Spleen (tissue), 11 donors: ENCODE results near the gene PTOV1. TPM values are rescaled to one million over a fixed set of nuclear protein-coding genes. Genes with fewer than 3 reads are reported as not detected.

Experiments used
- DNase-seq: peaks from one replicate; pipeline ENCODE4 v3.0.0-alpha.2; 2020
- H3K27ac ChIP-seq, 8 donors: fragments of 200-600 bp; sonication (generic) in 7 of 8; 1 replicate in 4 of 8; 2 replicates in 4 of 8; pipeline versions ENCODE4 v1.5.0 to v1.8.0; 2016 to 2021; ENCODE audit warnings: inconsistent platforms in 4 of 8, mild to moderate bottlenecking in 4 of 8, moderate library complexity in 1 of 8
- H3K27me3 ChIP-seq, 7 donors: fragments of 200-600 bp; sonication (generic) in 6 of 7; replicated peaks in 1 of 7; 1 replicate in 4 of 7; 2 replicates in 3 of 7; pipeline versions ENCODE4 v1.5.0 to v1.8.0; 2016 to 2021; ENCODE audit warnings: inconsistent platforms in 3 of 7, mild to moderate bottlenecking in 1 of 7
- H3K36me3 ChIP-seq, 6 donors: fragments of 200-600 bp; sonication (generic) in 5 of 6; 1 replicate in 4 of 6; 2 replicates in 2 of 6; pipeline versions ENCODE4 v1.5.0 to v1.8.0; 2016 to 2021; ENCODE audit warnings: inconsistent platforms in 2 of 6
- H3K4me1 ChIP-seq, 6 donors: fragments of 200-600 bp; sonication (generic) in 5 of 6; 1 replicate in 3 of 6; 2 replicates in 3 of 6; pipeline versions ENCODE4 v1.5.0 to v1.8.0; 2016 to 2021; ENCODE audit warnings: inconsistent platforms in 3 of 6
- H3K4me3 ChIP-seq, 8 donors: fragments of 200-600 bp; sonication (generic) in 7 of 8; 1 replicate in 4 of 8; 2 replicates in 4 of 8; pipeline versions ENCODE4 v1.5.0 to v1.8.0; 2016 to 2021; ENCODE audit warnings: inconsistent platforms in 4 of 8, mild to moderate bottlenecking in 4 of 8, moderate library complexity in 2 of 8
- H3K9me3 ChIP-seq, 8 donors: fragments of 200-600 bp; sonication (generic) in 7 of 8; 1 replicate in 4 of 8; 2 replicates in 4 of 8; pipeline versions ENCODE4 v1.5.0 to v1.8.0; 2016 to 2021; ENCODE audit warnings: inconsistent platforms in 4 of 8
- POLR2A ChIP-seq, 3 donors: fragments of 450-650 bp; IDR thresholded peaks; one replicate each; pipeline ENCODE4 v1.5.1; 2017; ENCODE audit warnings: antibody characterized with exemption in 3 of 3, mild to moderate bottlenecking in 1 of 3
- POLR2AphosphoS5 ChIP-seq, 3 donors: sonication (generic); formaldehyde crosslinking; IDR thresholded peaks; one replicate each; pipeline ENCODE4 v1.5.1; 2017; ENCODE audit warnings: antibody characterized with exemption in 3 of 3
- WGBS, 5 donors: extraction: QIAGEN DNeasy Blood & Tissue Kit in 3 of 5; methylation state at CpG; one replicate each; pipeline versions ENCODE4 v1.1.5 to v1.1.7; 2013 to 2018; 5-methylcytosine and 5-hydroxymethylcytosine counted together
- intact Hi-C: fragments of 100-400 bp; cut with DNase I; formaldehyde crosslinking; loops from one replicate; pipeline ENCODE4 v1.15.0; 2023; ENCODE audit warnings: low total_unique reads
- polyA plus RNA-seq, 3 donors: library from polyadenylated mRNA; stranded (reverse); fragments of 200-250 nt; gene quantifications; one replicate each; pipeline ENCODE4 v1.2.1, GENCODE V29; 2013
- total RNA-seq, 7 donors: library from RNA; depleted of rRNA in 3 of 7; stranded (reverse); fragments of >200 nt in 3 of 7; fragmentation: NEBNext Ultra II Directional in 4 of 7; extraction: Animal tissue kit (Norgen Biotek cat#: 25700) in 4 of 7; gene quantifications; one replicate each; pipeline versions ENCODE4 v1.1.0 to v1.2.1, GENCODE V29; 2016 to 2021
- TF ChIP-seq, protein P1 (sequence below), 11 experiments: fragments of 200-600 bp in 7 of 11; fragments of 450-650 bp in 4 of 11; sonication (generic) in 4 of 11; IDR thresholded peaks in 8 of 11; conservative IDR thresholded peaks in 3 of 11; 1 replicate in 7 of 11; 2 replicates in 4 of 11; pipeline versions ENCODE4 v1.4.0 to v1.8.0; 2016 to 2021; ENCODE audit warnings: antibody characterized with exemption in 11 of 11, inconsistent platforms in 4 of 11, mild to moderate bottlenecking in 1 of 11
- donor health status: healthy with polysubstance abuse.
- donor health status: DM: no; HTN: no; CAD: no; lungs with moderate emphysema.
- donor health status: DM: no; HTN: no; CAD: no.
- donor health status: Bipolar disorder and iron deficiency.
- donor health status: healthy.
- donor health status: DM: no; HTN: no; CAD: no.
- donor health status: DM: yes; HTN: yes; CAD: no.

Gene PTOV1
- total and polyA plus RNA-seq, 10 donors: 61.4 to 127 (median 90.2) TPM

DNA sequence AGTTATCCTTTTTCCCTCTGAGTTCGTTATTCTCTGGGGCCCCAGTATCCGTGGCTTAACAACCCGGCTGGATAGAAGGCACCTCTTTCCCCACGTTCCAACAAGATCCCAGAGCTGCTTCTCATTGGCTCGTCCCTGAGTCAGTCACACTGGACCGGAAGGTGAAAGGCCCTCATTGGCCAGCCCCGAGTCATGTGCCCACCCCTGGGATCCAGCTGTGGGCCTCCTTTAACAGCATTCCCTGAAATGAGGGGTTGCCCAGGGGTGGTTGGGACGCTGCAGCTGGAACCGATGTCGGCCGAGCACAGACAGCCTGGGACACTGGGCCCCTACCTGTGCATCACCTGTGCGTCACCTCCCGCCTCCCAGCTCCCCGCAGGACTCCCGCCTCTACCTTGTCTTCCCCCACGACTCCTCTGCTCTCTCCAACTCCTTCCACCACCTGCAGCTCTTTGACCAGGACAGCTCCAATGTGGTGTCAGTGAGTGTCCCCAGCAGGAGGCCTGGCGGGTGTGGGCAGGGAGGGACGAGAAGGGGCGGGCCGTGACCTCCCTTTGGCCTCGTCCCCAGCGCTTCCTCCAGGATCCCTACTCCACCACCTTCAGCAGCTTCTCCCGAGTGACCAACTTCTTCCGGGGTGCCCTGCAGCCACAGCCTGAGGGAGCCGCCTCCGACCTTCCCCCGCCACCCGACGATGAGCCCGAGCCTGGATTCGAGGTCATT is 30.9 kb downstream of the PTOV1 start:
- 83 to 94% (median 88%) methylated on average over 21 to 31 of the region's 31 CpGs for WGBS, 5 donors
- intact Hi-C loops: no loop called here
- H3K36me3 ChIP-seq: peaks cover 9 to 83% (median 64%) of the 10 kb centered on the region in 6 donors

DNA sequence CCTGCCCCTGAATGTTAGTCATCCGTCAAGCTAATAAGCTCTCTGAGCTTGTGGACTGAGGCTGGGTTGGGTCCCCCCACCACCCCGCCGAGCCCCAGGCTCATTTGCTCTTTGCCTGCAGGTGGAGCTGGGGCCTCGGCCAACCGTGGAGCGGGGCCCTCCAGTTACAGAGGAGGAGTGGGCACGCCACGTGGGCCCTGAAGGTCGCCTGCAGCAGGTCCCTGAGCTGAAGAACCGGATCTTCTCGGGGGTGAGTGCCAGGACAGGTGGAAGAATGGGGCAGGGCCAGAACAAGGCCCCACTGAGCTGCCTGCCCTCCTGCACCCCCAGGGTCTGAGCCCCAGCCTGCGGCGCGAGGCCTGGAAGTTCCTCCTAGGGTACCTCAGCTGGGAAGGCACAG is 31.7 kb downstream of the PTOV1 start:
- 95 to 97% (median 97%) methylated on average over 12 to 14 of the region's 14 CpGs; no CpG with 5 or more reads in 1 of the 5 donors for WGBS, 5 donors
- no peak for DNase-seq

More for the DNA sequence above, 30.9 kb downstream of the PTOV1 start:
- H3K27me3 ChIP-seq: no peaks in the 10 kb centered on the region
- DNase-seq: no peak
- H3K4me3 ChIP-seq: no peak overlapping the region
- H3K4me1 ChIP-seq: peaks cover 4 to 30% (median 16%) of the 10 kb centered on the region in 6 donors
- TF ChIP-seq POLR2AphosphoS5 (IDR thresholded peaks at IDR 0.05) (peak in 1 of 3 donors; percentile 11), POLR2A (IDR thresholded peaks at IDR 0.05) (no peak)
- H3K9me3 ChIP-seq: no peaks in the 10 kb centered on the region
- H3K27ac ChIP-seq: no peak overlapping the region

DNA sequence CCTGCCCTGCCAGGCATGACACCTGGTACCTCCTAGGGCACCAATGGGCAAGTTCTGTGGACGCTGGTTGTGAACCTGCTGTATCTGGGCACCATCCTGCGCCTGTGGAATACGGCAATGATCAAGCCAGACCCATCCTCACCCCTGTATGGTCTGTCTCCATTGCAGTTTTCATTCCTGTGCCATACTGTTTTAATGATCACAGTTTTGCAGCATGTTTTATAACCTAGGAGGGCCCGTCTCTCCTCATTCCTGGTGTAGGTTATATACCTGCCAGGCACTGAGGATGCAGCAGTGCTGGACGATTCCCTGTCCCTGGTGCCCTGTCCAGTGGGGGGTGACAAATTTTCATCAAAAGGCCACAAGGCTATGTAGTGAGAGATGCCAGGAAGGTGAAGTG is 32.1 kb downstream of the PTOV1 start:
- peaks cover 9 to 96% (median 64%) of the 10 kb centered on the region in 6 donors for H3K36me3 ChIP-seq

More for the DNA sequence above, 31.7 kb downstream of the PTOV1 start:
- Histone ChIP-seq H3K36me3 (peaks cover 9 to 91% (median 64%) of the 10 kb centered on the region in 6 donors), H3K4me3 (no peak overlapping the region), H3K27ac (no peak overlapping the region), H3K9me3 (no peaks in the 10 kb centered on the region), H3K4me1 (peaks cover 4 to 38% (median 24%) of the 10 kb centered on the region in 6 donors), H3K27me3 (no peaks in the 10 kb centered on the region)
- peak in 1 of 3 donors; percentile 37 for TF ChIP-seq POLR2AphosphoS5 (IDR thresholded peaks at IDR 0.05)
- TF ChIP-seq, protein P1, sequence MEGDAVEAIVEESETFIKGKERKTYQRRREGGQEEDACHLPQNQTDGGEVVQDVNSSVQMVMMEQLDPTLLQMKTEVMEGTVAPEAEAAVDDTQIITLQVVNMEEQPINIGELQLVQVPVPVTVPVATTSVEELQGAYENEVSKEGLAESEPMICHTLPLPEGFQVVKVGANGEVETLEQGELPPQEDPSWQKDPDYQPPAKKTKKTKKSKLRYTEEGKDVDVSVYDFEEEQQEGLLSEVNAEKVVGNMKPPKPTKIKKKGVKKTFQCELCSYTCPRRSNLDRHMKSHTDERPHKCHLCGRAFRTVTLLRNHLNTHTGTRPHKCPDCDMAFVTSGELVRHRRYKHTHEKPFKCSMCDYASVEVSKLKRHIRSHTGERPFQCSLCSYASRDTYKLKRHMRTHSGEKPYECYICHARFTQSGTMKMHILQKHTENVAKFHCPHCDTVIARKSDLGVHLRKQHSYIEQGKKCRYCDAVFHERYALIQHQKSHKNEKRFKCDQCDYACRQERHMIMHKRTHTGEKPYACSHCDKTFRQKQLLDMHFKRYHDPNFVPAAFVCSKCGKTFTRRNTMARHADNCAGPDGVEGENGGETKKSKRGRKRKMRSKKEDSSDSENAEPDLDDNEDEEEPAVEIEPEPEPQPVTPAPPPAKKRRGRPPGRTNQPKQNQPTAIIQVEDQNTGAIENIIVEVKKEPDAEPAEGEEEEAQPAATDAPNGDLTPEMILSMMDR (IDR thresholded peaks at IDR 0.05 in 8 of 11, conservative IDR thresholded peaks at IDR 0.05 in 3 of 11): no peak
- intact Hi-C loops: no loop called here

DNA sequence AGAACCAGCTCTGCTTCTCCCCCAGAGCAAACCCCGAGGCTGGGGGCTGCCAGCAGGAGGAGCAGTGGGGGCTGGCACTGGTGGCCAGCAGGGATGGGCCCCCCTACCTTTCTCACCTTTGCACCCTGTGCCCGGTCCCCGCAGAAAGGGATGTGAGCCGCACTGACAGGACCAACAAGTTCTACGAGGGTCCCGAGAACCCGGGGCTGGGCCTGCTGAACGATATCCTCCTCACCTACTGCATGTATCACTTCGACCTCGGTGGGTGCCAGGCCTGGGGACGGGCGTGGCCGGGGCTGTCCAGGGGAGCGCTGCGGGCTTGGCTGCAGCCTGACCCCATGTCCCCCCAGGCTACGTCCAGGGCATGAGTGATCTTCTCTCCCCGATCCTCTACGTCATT is 33.1 kb downstream of the PTOV1 start:
- H3K9me3 ChIP-seq: no peaks in the 10 kb centered on the region
- H3K27me3 ChIP-seq: no peaks in the 10 kb centered on the region
- peaks cover 9 to 100% (median 64%) of the 10 kb centered on the region in 6 donors for H3K36me3 ChIP-seq
- no peak overlapping the region for H3K27ac ChIP-seq
- H3K4me1 ChIP-seq: peaks cover 0 to 31% (median 15%) of the 10 kb centered on the region in 6 donors
- no peak overlapping the region for H3K4me3 ChIP-seq
- DNase-seq: peak; percentile 75
- 83 to 96% (median 94%) methylated on average over 8 to 18 of the region's 18 CpGs for WGBS, 5 donors
- no peak for TF ChIP-seq POLR2AphosphoS5 (IDR thresholded peaks at IDR 0.05)
- TF ChIP-seq, protein P1 (IDR thresholded peaks at IDR 0.05 in 8 of 11, conservative IDR thresholded peaks at IDR 0.05 in 3 of 11): no peak
- no peak for TF ChIP-seq POLR2A (IDR thresholded peaks at IDR 0.05)
- intact Hi-C loops: no loop called here

More for the DNA sequence above, 32.1 kb downstream of the PTOV1 start:
- no peak for DNase-seq
- H3K4me3 ChIP-seq: no peak overlapping the region
- peaks cover 4 to 41% (median 25%) of the 10 kb centered on the region in 6 donors for H3K4me1 ChIP-seq
- TF ChIP-seq, protein P1 (IDR thresholded peaks at IDR 0.05 in 8 of 11, conservative IDR thresholded peaks at IDR 0.05 in 3 of 11): no peak
- no peak for TF ChIP-seq POLR2AphosphoS5 (IDR thresholded peaks at IDR 0.05)
- no peak for TF ChIP-seq POLR2A (IDR thresholded peaks at IDR 0.05)
- H3K9me3 ChIP-seq: no peaks in the 10 kb centered on the region
- H3K27me3 ChIP-seq: no peaks in the 10 kb centered on the region
- no peak overlapping the region for H3K27ac ChIP-seq
- WGBS, 5 donors: 92 to 99% (median 97%) methylated on average over 5 of the region's 5 CpGs
- intact Hi-C loops: no loop called here
